BLaER1 (cell line): ENCODE data around the gene IPP.

Experiments used
- H3K27ac ChIP-seq: shearing (Covaris generic); formaldehyde crosslinking; 2 replicates; pipeline ENCODE4 v1.8.1; 2022
- H3K27me3 ChIP-seq: shearing (Covaris generic); formaldehyde crosslinking; 2 replicates; pipeline ENCODE4 v1.8.1; 2022
- H3K36me3 ChIP-seq: shearing (Covaris generic); formaldehyde crosslinking; 2 replicates; pipeline ENCODE4 v1.8.1; 2022
- H3K4me1 ChIP-seq: shearing (Covaris generic); formaldehyde crosslinking; 2 replicates; pipeline ENCODE4 v1.8.1; 2022
- H3K4me2 ChIP-seq: shearing (Covaris generic); formaldehyde crosslinking; 2 replicates; pipeline ENCODE4 v1.8.1; 2022
- H3K4me3 ChIP-seq: shearing (Covaris generic); formaldehyde crosslinking; 2 replicates; pipeline ENCODE4 v1.8.1; 2022
- H3K9ac ChIP-seq: shearing (Covaris generic); formaldehyde crosslinking; 2 replicates; pipeline ENCODE4 v1.8.1; 2022
- H3K9me3 ChIP-seq: shearing (Covaris generic); formaldehyde crosslinking; 2 replicates; pipeline ENCODE4 v1.8.1; 2022
- H4K20me1 ChIP-seq: shearing (Covaris generic); formaldehyde crosslinking; 2 replicates; pipeline ENCODE4 v1.8.1; 2022
- Cebpa-rat ChIP-seq: shearing (Covaris generic); IDR thresholded peaks from 2 replicates; pipeline ENCODE4 v1.8.1; 2022

Gene IPP

GRCh38 chr1:45669379-45669778 is 81.1 kb downstream of the IPP start:
- H3K27me3 ChIP-seq, result no peaks in the 10 kb centered on the region
- no peak overlapping the region for H3K9ac ChIP-seq
- no peak overlapping the region for H3K4me3 ChIP-seq
- H4K20me1 ChIP-seq, result peaks cover 100% of the 10 kb centered on the region
- no peak overlapping the region for H3K4me2 ChIP-seq
- no peak for TF ChIP-seq Cebpa-rat
- 0 out of 2 replicates have a peak, but pooled peaks cover 6% of the 10 kb centered on the region for H3K4me1 ChIP-seq
- H3K27ac ChIP-seq, result no peak overlapping the region
- H3K36me3 ChIP-seq, result peaks cover 75% of the 10 kb centered on the region
- no peaks in the 10 kb centered on the region for H3K9me3 ChIP-seq

- H3K9ac ChIP-seq, result no peak overlapping the region
- no peak overlapping the region for H3K4me3 ChIP-seq
- H3K4me2 ChIP-seq, result no peak overlapping the region
- peaks cover 100% of the 10 kb centered on the region for H4K20me1 ChIP-seq
- H3K27me3 ChIP-seq, result no peaks in the 10 kb centered on the region
- peaks cover 73% of the 10 kb centered on the region for H3K36me3 ChIP-seq
- no peaks in the 10 kb centered on the region for H3K9me3 ChIP-seq
- no peak for TF ChIP-seq Cebpa-rat
- H3K27ac ChIP-seq, result no peak overlapping the region
- 0 out of 2 replicates have a peak, but pooled peaks cover 6% of the 10 kb centered on the region for H3K4me1 ChIP-seq
Observed at GRCh38 chr1:45668526-45668925, 81.9 kb downstream of the IPP start.

- Histone ChIP-seq H4K20me1 (peaks cover 100% of the 10 kb centered on the region), H3K4me2 (no peak overlapping the region), H3K27ac (no peak overlapping the region), H3K27me3 (no peaks in the 10 kb centered on the region), H3K4me3 (no peak overlapping the region), H3K36me3 (peaks cover 67% of the 10 kb centered on the region), H3K9me3 (no peaks in the 10 kb centered on the region), H3K4me1 (0 out of 2 replicates have a peak, but pooled peaks cover 6% of the 10 kb centered on the region), H3K9ac (no peak overlapping the region)
- no peak for TF ChIP-seq Cebpa-rat
Observed at GRCh38 chr1:45667321-45668111, 82.9 kb downstream of the IPP start.

- no peak overlapping the region for H3K4me2 ChIP-seq
- no peaks in the 10 kb centered on the region for H3K27me3 ChIP-seq
- H3K9ac ChIP-seq, result no peak overlapping the region
- H3K9me3 ChIP-seq, result no peaks in the 10 kb centered on the region
- peaks cover 100% of the 10 kb centered on the region for H4K20me1 ChIP-seq
- no peak overlapping the region for H3K27ac ChIP-seq
- 0 out of 2 replicates have a peak, but pooled peaks cover 6% of the 10 kb centered on the region for H3K4me1 ChIP-seq
- peaks cover 68% of the 10 kb centered on the region for H3K36me3 ChIP-seq
- no peak for TF ChIP-seq Cebpa-rat
- no peak overlapping the region for H3K4me3 ChIP-seq
Observed at GRCh38 chr1:45666836-45667235, 83.6 kb downstream of the IPP start.

- no peak for TF ChIP-seq Cebpa-rat
- Histone ChIP-seq H3K9ac (no peak overlapping the region), H3K4me2 (no peak overlapping the region), H3K4me3 (no peak overlapping the region), H3K4me1 (no peaks in the 10 kb centered on the region), H4K20me1 (peaks cover 99% of the 10 kb centered on the region), H3K36me3 (peaks cover 88% of the 10 kb centered on the region), H3K27me3 (no peaks in the 10 kb centered on the region), H3K27ac (no peak overlapping the region), H3K9me3 (no peaks in the 10 kb centered on the region)
Observed at GRCh38 chr1:45660336-45660735, 90.1 kb downstream of the IPP start.

GRCh38 chr1:45659222-45659621 is 91.2 kb downstream of the IPP start:
- Histone ChIP-seq H3K36me3 (peaks cover 88% of the 10 kb centered on the region), H3K4me2 (no peak overlapping the region), H3K4me1 (no peaks in the 10 kb centered on the region), H3K9ac (no peak overlapping the region), H4K20me1 (peaks cover 91% of the 10 kb centered on the region), H3K4me3 (no peak overlapping the region), H3K27me3 (no peaks in the 10 kb centered on the region), H3K27ac (no peak overlapping the region), H3K9me3 (no peaks in the 10 kb centered on the region)
- TF ChIP-seq Cebpa-rat, result no peak

GRCh38 chr1:45658171-45658570 is 92.3 kb downstream of the IPP start:
- H3K4me3 ChIP-seq, result no peak overlapping the region
- peaks cover 88% of the 10 kb centered on the region for H4K20me1 ChIP-seq
- no peak for TF ChIP-seq Cebpa-rat
- H3K4me2 ChIP-seq, result no peak overlapping the region
- peaks cover 94% of the 10 kb centered on the region for H3K36me3 ChIP-seq
- H3K9me3 ChIP-seq, result no peaks in the 10 kb centered on the region
- H3K27ac ChIP-seq, result no peak overlapping the region
- H3K4me1 ChIP-seq, result no peaks in the 10 kb centered on the region
- no peaks in the 10 kb centered on the region for H3K27me3 ChIP-seq
- H3K9ac ChIP-seq, result no peak overlapping the region

- Histone ChIP-seq H3K4me3 (no peak overlapping the region), H3K4me2 (no peak overlapping the region)
Observed at GRCh38 chr1:45656573-45657226, 93.8 kb downstream of the IPP start.

GRCh38 chr1:45654540-45655280 is 95.7 kb downstream of the IPP start:
- TF ChIP-seq Cebpa-rat, result no peak
- Histone ChIP-seq H3K9ac (no peak overlapping the region), H4K20me1 (peaks cover 81% of the 10 kb centered on the region), H3K9me3 (no peaks in the 10 kb centered on the region), H3K4me3 (no peak overlapping the region), H3K4me2 (no peak overlapping the region), H3K27ac (no peak overlapping the region), H3K4me1 (no peaks in the 10 kb centered on the region), H3K27me3 (no peaks in the 10 kb centered on the region), H3K36me3 (peaks cover 98% of the 10 kb centered on the region)

More at GRCh38 chr1:45656573-45657226, 93.8 kb downstream of the IPP start:
- Histone ChIP-seq H3K9me3 (no peaks in the 10 kb centered on the region), H3K36me3 (peaks cover 96% of the 10 kb centered on the region), H3K27me3 (no peaks in the 10 kb centered on the region), H4K20me1 (peaks cover 82% of the 10 kb centered on the region), H3K4me1 (no peaks in the 10 kb centered on the region), H3K27ac (no peak overlapping the region), H3K9ac (no peak overlapping the region)
- TF ChIP-seq Cebpa-rat, result no peak
